Right cardiac atrium (tissue), 5 donors: Measurements from ENCODE around the gene RAB43. TPM values are rescaled to one million over a fixed set of nuclear protein-coding genes. Genes with fewer than 3 reads are reported as not detected.
A peak's percentile ranks its signal among the peaks of the same experiment; 100 is the strongest.
"Not testable (repeated sequence)": the region's sequence is repeated elsewhere in the genome, so short reads cannot be mapped to it uniquely, and the experiment has no call there.

Experiments used
- ATAC-seq, 2 donors: fragments of 200-7000 bp; cut with Tn5 transposase; one replicate each; pipeline versions ENCODE4 v1.8.0 to v1.9.1; 2020; ENCODE audit warnings: moderate library complexity in 2 of 2, mild to moderate bottlenecking in 1 of 2
- DNase-seq, 3 donors: peaks; one replicate each; pipeline ENCODE4 v3.0.0-alpha.2; 2020
- H3K27ac ChIP-seq: one replicate; pipeline ENCODE4 v1.5.1; 2013; ENCODE audit warnings: mild to moderate bottlenecking, low read length, control low read depth, moderate library complexity
- H3K27me3 ChIP-seq: one replicate; pipeline ENCODE4 v1.6.1; 2013; ENCODE audit not compliant: control insufficient read depth, insufficient read depth
- H3K4me1 ChIP-seq: one replicate; pipeline ENCODE4 v1.6.1; 2013; ENCODE audit warnings: low read length; ENCODE audit not compliant: control insufficient read depth, insufficient read depth
- H3K4me3 ChIP-seq: one replicate; pipeline ENCODE4 v1.5.1; 2013; ENCODE audit warnings: low read length, control low read depth
- H3K9me3 ChIP-seq: one replicate; pipeline ENCODE4 v1.6.1; 2013; ENCODE audit warnings: low read length; ENCODE audit not compliant: control insufficient read depth
- WGBS: extraction: QIAGEN DNeasy Blood & Tissue Kit; methylation state at CpG from one replicate; pipeline ENCODE4 v1.1.7; 2013; 5-methylcytosine and 5-hydroxymethylcytosine counted together
- intact Hi-C, 4 donors: fragments of 100-400 bp; cut with DNase I; formaldehyde crosslinking; loops; one replicate each; pipeline versions ENCODE4 v1.11.0 to v1.14.0; 2022 to 2023
- polyA plus RNA-seq: library from polyadenylated mRNA; stranded (reverse); fragments of 200-250 nt; gene quantifications from one replicate; pipeline ENCODE4 v1.2.3, GENCODE V29; 2013
- total RNA-seq, 4 donors: library from RNA; stranded (reverse); fragmentation: NEBNext Ultra II Directional; extraction: Animal tissue kit (Norgen Biotek cat#: 25700); gene quantifications; one replicate each; pipeline ENCODE4 v1.2.1, GENCODE V29; 2021
- donor health status: healthy with polysubstance abuse.
- donor health status: DM: no; HTN: yes; CAD: no.
- donor health status: DM: no; HTN: no; CAD: no.
- donor health status: DM: no; HTN: yes; CAD: no; lungs with severe emphysema.
- donor health status: DM: yes; HTN: yes; CAD: no.

RAB43 gene
- total and polyA plus RNA-seq, 5 donors: 4.7 to 8.7 (median 6.6) TPM

DNA sequence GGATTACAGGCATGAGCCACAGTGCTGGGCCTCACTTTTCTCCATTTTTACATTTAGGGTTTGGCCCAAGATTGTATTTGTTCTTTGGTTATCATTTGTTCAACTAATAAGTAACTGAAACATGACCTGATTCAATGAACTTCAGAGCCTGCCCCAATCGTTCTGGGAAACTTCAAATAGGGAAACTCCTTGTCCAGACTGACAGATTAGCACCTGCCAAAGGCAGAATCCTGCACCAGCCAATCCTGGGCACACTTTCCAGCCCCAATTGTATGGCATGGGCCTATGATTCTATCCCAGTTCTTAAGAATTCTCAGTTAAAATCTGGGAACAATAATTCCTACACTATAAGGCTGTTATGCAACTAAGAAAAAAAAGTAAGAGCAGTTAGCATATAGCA lies 18.3 kb upstream of the RAB43 start:
- no peak for DNase-seq
- H3K27ac ChIP-seq: no peak overlapping the region

GRCh38 chr3:129136275-129136674 lies 14.7 kb upstream of the RAB43 start:
- H3K27me3 ChIP-seq, ATAC-seq, H3K4me1 ChIP-seq, DNase-seq, H3K9me3 ChIP-seq, H3K27ac ChIP-seq, H3K4me3 ChIP-seq, intact Hi-C loops: not testable (repeated sequence)
- 98% methylated on average over 10 of the region's 10 CpGs for WGBS

More for the DNA sequence above, 18.3 kb upstream of the RAB43 start:
- Histone ChIP-seq H3K27me3 (no peaks in the 10 kb centered on the region), H3K4me3 (no peak overlapping the region), H3K4me1 (no peaks in the 10 kb centered on the region), H3K9me3 (no peaks in the 10 kb centered on the region)
- 60% methylated on average over 1 of the region's 1 CpG for WGBS
- no peak for ATAC-seq
- intact Hi-C loops: no loop called here

- Histone ChIP-seq H3K27ac (peak overlapping the region; percentile 33), H3K27me3 (no peaks in the 10 kb centered on the region), H3K4me1 (no peaks in the 10 kb centered on the region), H3K4me3 (no peak overlapping the region), H3K9me3 (no peaks in the 10 kb centered on the region)
- WGBS: 70% methylated on average over 5 of the region's 5 CpGs
- DNase-seq: peak in 1 of 3 donors; percentile 63
- intact Hi-C loops: no loop called here
- ATAC-seq: peak; percentile 51 to 85
Measured at GRCh38 chr3:129132097-129132866, 10.7 kb upstream of the RAB43 start.

- Histone ChIP-seq H3K27me3 (no peaks in the 10 kb centered on the region), H3K4me1 (no peaks in the 10 kb centered on the region), H3K4me3 (no peak overlapping the region), H3K27ac (peak overlapping the region; percentile 33), H3K9me3 (no peaks in the 10 kb centered on the region)
- ATAC-seq (peak; percentile 22 to 48), DNase-seq (no peak)
- intact Hi-C loops: no loop called here
- WGBS: 77% methylated on average over 2 of the region's 2 CpGs
Measured at GRCh38 chr3:129131465-129132088, 10.0 kb upstream of the RAB43 start.

DNA sequence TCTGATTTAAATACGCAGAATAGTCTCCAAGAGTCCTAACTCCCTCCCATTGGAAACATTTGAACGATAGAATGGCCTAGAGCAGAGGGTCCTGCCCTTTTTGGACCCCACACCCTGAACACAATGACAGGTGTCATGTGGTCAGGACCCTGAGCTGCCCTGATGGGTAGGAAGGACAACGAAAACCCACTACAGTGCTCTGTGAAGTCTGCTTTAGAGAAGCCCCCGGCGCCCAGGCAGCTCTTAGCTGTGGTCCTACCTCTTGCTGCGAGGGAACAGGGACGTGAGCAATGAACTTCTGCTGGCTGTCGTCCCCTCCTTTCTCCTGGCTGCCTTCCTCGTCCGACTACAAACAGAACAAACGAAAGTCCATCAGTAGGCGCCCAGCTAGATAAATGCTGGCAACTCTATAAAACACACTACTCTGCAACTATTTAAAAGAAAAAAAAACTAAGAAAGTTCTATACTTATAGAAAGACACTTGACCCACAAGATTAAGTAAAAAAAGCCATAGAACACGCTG lies 8.7 kb upstream of the RAB43 start:
- WGBS: 74% methylated on average over 13 of the region's 13 CpGs
- intact Hi-C loops: no loop called here
- no peaks in the 10 kb centered on the region for H3K27me3 ChIP-seq
- no peak overlapping the region for H3K4me3 ChIP-seq
- no peaks in the 10 kb centered on the region for H3K9me3 ChIP-seq
- H3K27ac ChIP-seq: no peak overlapping the region
- DNase-seq (no peak), ATAC-seq (no peak)
- no peaks in the 10 kb centered on the region for H3K4me1 ChIP-seq

DNA sequence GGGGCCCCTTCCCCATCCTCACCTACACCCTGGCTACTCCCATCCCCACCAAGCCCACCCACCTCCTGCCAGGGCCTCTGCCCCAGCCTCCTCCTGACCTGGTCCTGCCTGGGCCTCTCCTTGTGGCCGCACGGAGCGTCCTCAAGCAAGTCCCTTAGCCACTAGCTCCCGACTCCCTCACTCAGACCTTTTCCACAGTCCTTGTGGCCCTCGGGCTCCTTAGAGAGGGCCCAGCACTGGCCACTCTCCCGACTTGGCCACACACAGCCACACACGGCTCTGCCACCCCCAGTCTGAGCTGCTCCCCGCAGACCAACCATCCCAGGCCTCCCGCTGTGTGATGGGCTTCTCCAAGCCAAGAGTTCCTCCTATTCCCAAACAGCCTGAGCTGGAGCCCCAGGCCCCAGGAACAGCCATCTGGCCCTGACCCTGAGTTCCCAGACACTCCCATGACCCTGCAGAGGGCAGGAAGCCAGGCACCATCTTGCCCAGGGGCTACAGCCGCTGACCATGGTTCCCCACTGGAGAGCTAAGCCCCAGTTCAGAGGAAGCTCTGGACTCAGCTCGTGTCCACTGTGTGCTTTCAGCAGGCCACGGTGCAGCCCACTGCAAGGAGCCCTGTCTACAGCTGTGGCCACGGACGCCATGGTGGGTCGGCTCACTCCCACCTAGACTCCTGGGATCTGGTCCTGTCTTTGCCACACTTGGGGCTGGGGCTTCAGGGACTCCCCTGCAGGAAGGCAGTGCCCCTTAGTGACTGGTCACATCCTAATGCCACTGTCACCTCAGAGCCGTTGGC lies 7.0 kb upstream of the RAB43 start:
- intact Hi-C loops: no loop called here
- H3K4me3 ChIP-seq: no peak overlapping the region

GRCh38 chr3:129126726-129127280 lies 5.2 kb upstream of the RAB43 start:
- ATAC-seq (no peak), DNase-seq (no peak)
- WGBS: 85% methylated on average over 9 of the region's 9 CpGs
- Histone ChIP-seq H3K27ac (no peak overlapping the region), H3K27me3 (no peaks in the 10 kb centered on the region), H3K4me3 (no peak overlapping the region), H3K9me3 (no peaks in the 10 kb centered on the region), H3K4me1 (no peaks in the 10 kb centered on the region)
- intact Hi-C loops: no loop called here

More for the DNA sequence above, 7.0 kb upstream of the RAB43 start:
- Histone ChIP-seq H3K27ac (no peak overlapping the region), H3K27me3 (no peaks in the 10 kb centered on the region), H3K9me3 (no peaks in the 10 kb centered on the region), H3K4me1 (no peaks in the 10 kb centered on the region)
- ATAC-seq: peak in 1 of 2 donors; percentile 13
- 92% methylated on average over 16 of the region's 16 CpGs for WGBS
- no peak for DNase-seq

- Histone ChIP-seq H3K9me3 (no peaks in the 10 kb centered on the region), H3K27me3 (no peaks in the 10 kb centered on the region), H3K4me3 (no peak overlapping the region), H3K4me1 (peaks cover 10% of the 10 kb centered on the region), H3K27ac (no peak overlapping the region)
- no peak for DNase-seq
- intact Hi-C loops: no loop called here
- no peak for ATAC-seq
- 69% methylated on average over 5 of the region's 5 CpGs for WGBS
Measured at GRCh38 chr3:129123314-129124060, 1.9 kb upstream of the RAB43 start.

DNA sequence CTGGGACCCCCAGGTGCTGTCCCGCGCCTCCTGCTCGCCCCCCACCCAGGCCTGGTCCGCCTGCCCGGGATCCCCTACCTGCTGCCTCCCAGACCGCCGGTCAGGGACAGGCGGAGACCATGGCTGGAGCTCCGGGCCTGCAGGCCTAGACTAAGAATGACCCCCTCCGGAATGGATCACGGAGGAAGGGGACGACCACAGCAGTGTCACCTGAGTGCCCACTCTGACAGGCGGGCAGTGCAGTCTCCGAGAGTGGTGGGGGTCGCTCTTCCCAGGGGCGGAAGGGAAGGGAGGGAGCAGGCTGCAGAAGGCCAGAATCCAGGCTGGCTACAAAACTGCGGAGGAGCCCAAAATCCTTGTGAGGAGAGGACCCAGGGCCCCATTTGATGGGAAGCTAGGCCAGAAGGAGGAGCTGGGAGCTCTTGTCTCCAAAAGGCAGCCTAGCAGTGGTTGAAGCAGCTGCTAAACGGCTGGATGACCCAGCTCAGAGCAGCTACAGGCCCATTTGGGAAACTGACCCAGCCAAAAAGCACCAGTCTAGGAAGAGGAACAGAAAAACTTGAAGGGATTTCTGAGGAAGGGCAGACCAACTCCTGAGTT lies 908 bp upstream of the RAB43 start:
- intact Hi-C loops: no loop called here
- H3K4me1 ChIP-seq: peaks cover 10% of the 10 kb centered on the region
- no peaks in the 10 kb centered on the region for H3K27me3 ChIP-seq
- WGBS: 34% methylated on average over 18 of the region's 18 CpGs
- ATAC-seq: peak; percentile 2 to 14
- no peaks in the 10 kb centered on the region for H3K9me3 ChIP-seq
- DNase-seq: peak in 1 of 3 donors; percentile 22
- peak overlapping the region; percentile 74 for H3K4me3 ChIP-seq
- H3K27ac ChIP-seq: peak overlapping the region; percentile 59
